Measurements from ENCODE around the gene HBA1.
A peak's percentile ranks its signal among the peaks of the same experiment; 100 is the strongest.
"Not testable (repeated sequence)": the region's sequence is repeated elsewhere in the genome, so short reads cannot be mapped to it uniquely, and the experiment has no call there.

Gene HBA1

DNA sequence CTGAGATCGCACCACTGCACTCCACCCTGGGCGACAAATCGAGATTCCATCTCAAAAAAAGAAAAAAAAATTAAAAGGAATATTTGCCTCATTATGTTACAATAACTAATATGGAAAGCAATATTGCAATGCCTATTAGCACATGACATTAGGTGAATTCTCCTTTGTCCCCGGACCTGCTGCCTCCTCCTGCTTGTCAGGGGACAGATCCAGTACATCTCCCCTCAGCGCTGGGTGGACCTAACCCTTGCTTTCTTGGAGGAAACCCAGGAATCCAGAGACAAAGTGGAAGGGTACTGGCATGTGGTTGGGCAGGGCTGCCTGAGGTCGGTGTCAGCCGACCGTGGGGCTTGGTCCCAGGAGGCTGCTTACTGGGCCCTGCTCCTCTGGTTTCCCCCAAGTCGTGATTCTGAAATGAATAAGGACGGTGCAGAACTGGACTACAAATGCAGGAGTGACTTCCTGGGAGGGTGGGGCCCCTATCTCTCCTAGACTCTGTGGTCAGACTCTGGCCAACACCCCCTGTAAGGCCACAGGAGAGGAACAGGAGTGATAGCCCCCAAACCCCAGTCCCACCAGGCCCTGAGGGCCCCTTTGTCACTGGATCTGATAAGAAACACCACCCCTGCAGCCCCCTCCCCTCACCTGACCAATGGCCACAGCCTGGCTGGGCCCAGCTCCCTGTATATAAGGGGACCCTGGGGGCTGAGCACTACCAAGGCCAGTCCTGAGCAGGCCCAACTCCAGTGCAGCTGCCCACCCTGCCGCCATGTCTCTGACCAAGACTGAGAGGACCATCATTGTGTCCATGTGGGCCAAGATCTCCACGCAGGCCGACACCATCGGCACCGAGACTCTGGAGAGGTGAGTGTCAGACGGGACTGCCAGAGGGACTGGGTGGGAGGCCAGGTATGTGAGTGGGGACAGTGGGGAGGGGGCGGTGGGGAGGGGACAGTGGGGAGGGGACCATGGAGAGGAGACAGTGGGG lies 24.0 kb upstream of the HBA1 start, which contains the start of gene HBZ:
TSS of gene HBZ (plus strand) at position 504 of the 988 bp plus-strand sequence. CDS start at position 770, 266 bp downstream.
- peak; percentile 36 to 57 for ATAC-seq (replicated peaks)
- Mint-ChIP-seq H3K27ac (no peak within 1 kb of the TSS), H3K4me3 (peak within 1 kb of the TSS; percentile 65), H3K36me3 (no peaks in the 10 kb centered on the region), H3K27me3 (peaks cover 31 to 63% of the 10 kb centered on the region in 2 donors), H3K4me1 (peaks cover 14 to 16% of the 10 kb centered on the region in 2 donors), H3K9me3 (no peaks in the 10 kb centered on the region)
- no peak for DNase-seq

DNA sequence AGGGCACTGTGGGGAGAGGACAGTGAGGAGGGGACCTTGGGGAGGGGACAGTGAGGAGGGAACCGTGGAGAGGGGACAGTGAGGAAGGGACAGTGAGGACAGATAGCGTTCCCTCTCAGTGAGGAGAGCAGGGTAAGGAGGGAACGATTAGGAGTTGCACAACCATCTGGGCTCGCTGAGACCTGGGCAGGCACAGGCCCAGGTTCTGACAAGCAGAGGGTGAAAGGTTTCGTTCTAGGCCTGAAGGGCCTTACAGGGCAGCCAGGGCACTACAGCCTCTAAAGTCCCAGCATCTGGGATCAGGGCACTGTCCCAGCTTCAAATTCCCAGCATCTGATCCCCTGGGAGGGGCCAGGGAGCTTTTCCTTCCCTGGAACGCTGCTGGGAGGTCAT lies 23.4 kb upstream of the HBA1 start:
- H3K9me3 Mint-ChIP-seq; DNase-seq; H3K36me3 Mint-ChIP-seq; H3K27ac Mint-ChIP-seq; ATAC-seq (replicated peaks): not testable (repeated sequence)
- peaks cover 14 to 16% of the 10 kb centered on the region in 2 donors for H3K4me1 Mint-ChIP-seq
- peak overlapping the region; percentile 65 for H3K4me3 Mint-ChIP-seq
- H3K27me3 Mint-ChIP-seq, result peaks cover 31 to 68% of the 10 kb centered on the region in 2 donors

DNA sequence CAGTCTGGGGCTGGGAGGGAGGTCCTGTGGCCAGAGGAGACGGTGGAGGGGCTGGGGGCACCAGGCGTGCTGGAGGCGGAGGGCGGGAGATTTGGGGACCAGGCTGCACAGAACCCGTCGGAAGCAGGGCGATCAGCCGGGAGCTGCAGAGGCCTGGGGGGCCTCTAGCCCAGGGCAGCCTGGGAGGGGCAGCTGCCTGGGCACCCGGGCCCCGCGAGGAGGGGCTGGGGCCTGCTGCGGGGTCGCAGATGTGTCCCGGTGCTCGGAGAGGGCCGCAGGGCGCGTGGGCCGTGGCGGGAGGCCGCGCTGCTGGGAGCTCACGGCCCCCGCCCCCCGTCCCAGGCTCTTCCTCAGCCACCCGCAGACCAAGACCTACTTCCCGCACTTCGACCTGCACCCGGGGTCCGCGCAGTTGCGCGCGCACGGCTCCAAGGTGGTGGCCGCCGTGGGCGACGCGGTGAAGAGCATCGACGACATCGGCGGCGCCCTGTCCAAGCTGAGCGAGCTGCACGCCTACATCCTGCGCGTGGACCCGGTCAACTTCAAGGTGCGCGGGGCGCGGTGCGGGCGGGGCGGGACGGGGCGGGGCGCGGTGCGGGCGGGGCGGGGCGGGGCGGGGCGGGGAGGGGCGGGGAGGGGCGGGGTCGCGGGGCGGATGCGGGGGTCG lies 22.8 kb upstream of the HBA1 start:
- DNase-seq, H3K36me3 Mint-ChIP-seq, H3K4me3 Mint-ChIP-seq, H3K27ac Mint-ChIP-seq, H3K9me3 Mint-ChIP-seq: not testable (repeated sequence)
- ATAC-seq (replicated peaks), result peak; percentile 50 to 51
- H3K4me1 Mint-ChIP-seq, result peaks cover 14 to 16% of the 10 kb centered on the region in 2 donors
- H3K27me3 Mint-ChIP-seq, result peaks cover 29 to 67% of the 10 kb centered on the region in 2 donors

DNA sequence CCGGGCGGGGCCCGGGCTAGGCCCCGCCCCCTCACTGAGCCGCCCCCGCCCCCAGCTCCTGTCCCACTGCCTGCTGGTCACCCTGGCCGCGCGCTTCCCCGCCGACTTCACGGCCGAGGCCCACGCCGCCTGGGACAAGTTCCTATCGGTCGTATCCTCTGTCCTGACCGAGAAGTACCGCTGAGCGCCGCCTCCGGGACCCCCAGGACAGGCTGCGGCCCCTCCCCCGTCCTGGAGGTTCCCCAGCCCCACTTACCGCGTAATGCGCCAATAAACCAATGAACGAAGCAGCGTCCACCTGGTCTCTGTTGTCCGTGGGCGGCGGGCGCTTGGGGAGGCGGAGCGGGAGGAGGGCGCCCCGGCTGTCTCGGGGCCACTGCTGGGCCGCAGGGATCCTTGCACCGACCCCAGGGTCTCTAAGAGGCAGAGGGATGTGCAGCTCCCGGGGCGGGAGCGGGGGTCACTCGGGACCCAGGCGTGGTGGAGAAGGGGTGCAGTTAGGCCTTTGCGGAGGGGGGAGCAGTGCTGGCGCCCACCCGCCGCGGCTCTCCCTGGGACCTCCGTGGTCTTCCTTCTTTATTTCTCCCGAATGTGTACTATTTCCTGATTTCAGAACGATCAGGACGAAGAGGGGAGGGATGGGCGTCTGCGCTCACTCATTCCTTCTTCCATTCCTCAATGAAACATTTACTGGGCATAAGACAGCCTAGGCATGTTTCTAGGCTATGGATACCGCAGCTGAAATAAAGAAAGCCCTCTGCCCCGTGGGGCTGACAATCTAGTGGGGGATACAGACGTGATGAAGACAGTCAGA lies 22.1 kb upstream of the HBA1 start:
- DNase-seq, result peak; percentile 26
- H3K4me3 Mint-ChIP-seq, result peak overlapping the region; percentile 77 to 85
- peaks cover 31 to 66% of the 10 kb centered on the region in 2 donors for H3K27me3 Mint-ChIP-seq
- peaks cover 14 to 16% of the 10 kb centered on the region in 2 donors for H3K4me1 Mint-ChIP-seq
- peaks cover 0 to 2% of the 10 kb centered on the region in 2 donors for H3K36me3 Mint-ChIP-seq
- peak; percentile 62 to 71 for ATAC-seq (replicated peaks)
- H3K9me3 Mint-ChIP-seq, result no peaks in the 10 kb centered on the region
- peak overlapping the region; percentile 62 for H3K27ac Mint-ChIP-seq

DNA sequence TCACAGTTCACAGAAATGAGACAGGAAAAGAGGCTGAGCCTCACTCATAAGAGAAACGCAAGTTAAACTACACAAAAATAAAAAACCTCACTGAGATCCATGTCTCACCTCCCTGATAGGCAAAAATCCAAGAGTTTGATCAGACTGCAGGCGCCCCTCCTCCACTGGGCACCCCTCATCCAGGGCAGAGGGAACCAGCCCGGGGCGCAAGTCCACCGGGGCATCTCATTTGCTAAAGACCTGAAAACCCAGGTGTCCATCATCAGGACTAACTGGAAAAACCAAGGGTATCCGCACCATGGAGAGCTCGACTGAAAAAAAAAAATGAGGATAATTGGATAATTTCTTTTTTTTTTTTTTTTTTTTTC lies 21.5 kb upstream of the HBA1 start:
- ATAC-seq (replicated peaks) (no peak), DNase-seq (no peak)
- peaks cover 14 to 16% of the 10 kb centered on the region in 2 donors for H3K4me1 Mint-ChIP-seq
- no peak overlapping the region for H3K27ac Mint-ChIP-seq
- peaks cover 37 to 64% of the 10 kb centered on the region in 2 donors for H3K27me3 Mint-ChIP-seq
- H3K9me3 Mint-ChIP-seq, result no peaks in the 10 kb centered on the region
- peaks cover 0 to 2% of the 10 kb centered on the region in 2 donors for H3K36me3 Mint-ChIP-seq
- H3K4me3 Mint-ChIP-seq, result peak overlapping the region; percentile 77 to 85

DNA sequence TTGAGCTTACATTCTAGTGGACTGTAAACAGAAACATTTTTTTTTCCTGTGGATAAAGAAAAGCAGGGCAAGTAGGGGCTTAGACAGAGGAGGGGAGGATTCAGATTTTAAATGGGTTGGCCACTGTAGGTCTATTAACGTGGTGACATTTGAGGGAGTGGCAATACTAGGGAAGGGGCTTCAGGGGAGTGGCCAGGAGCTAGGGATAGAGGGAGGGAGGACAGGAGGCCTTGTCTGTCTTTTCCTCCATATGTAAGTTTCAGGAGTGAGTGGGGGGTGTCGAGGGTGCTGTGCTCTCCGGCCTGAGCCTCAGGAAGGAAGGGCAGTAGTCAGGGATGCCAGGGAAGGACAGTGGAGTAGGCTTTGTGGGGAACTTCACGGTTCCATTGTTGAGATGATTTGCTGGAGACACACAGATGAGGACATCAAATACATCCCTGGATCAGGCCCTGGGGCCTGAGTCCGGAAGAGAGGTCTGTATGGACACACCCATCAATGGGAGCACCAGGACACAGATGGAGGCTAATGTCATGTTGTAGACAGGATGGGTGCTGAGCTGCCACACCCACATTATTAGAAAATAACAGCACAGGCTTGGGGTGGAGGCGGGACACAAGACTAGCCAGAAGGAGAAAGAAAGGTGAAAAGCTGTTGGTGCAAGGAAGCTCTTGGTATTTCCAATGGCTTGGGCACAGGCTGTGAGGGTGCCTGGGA lies 17.2 kb upstream of the HBA1 start:
- H3K27me3 Mint-ChIP-seq, result peaks cover 46 to 59% of the 10 kb centered on the region in 2 donors

DNA sequence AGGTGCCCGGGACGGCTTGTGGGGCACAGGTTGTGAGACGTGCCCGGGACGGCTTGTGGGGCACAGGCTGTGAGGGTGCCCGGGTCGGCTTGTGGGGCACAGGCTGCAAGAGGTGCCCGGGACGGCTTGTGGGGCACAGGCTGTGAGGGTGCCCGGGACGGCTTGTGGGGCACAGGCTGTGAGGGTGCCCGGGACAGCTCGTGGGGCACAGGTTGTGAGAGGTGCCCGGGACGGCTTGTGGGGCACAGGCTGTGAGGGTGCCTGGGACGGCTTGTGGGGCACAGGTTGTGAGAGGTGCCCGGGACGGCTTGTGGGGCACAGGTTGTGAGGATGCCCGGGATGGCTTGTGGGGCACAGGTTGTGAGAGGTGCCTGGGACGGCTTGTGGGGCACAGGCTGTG lies 16.2 kb upstream of the HBA1 start:
- not testable (repeated sequence) for H3K27ac Mint-ChIP-seq; H3K9me3 Mint-ChIP-seq; ATAC-seq (replicated peaks); DNase-seq; H3K36me3 Mint-ChIP-seq; H3K4me1 Mint-ChIP-seq; H3K4me3 Mint-ChIP-seq
- H3K27me3 Mint-ChIP-seq, result peaks cover 40 to 53% of the 10 kb centered on the region in 2 donors

More for the DNA sequence above, 17.2 kb upstream of the HBA1 start:
- peaks cover 0 to 2% of the 10 kb centered on the region in 2 donors for H3K36me3 Mint-ChIP-seq
- H3K4me3 Mint-ChIP-seq, result no peak overlapping the region
- no peaks in the 10 kb centered on the region for H3K9me3 Mint-ChIP-seq
- ATAC-seq (replicated peaks), result no peak
- H3K4me1 Mint-ChIP-seq, result peaks cover 8% of the 10 kb centered on the region in 2 donors
- no peak overlapping the region for H3K27ac Mint-ChIP-seq
- no peak for DNase-seq

DNA sequence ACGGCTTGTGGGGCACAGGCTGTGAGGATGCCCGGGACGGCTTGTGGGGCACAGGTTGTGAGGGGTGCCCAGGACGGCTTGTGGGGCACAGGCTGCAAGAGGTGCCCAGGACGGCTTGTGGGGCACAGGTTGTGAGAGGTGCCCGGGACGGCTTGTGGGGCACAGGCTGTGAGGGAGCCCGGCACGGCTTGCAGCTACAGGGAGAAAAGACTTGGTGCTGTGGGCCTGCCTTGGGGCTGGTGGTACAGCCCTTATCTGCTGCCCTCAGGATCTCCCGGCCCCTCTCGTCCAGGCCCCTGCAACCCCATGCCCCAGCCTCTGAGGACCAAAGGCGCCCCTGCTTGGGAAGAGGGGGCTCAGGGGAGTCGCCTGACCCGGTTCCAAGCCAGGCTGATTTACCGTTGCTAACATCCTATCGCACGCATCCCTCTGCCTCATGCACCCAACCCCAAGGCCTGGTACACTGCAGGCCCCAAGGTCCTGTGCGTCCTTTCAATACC lies 15.7 kb upstream of the HBA1 start:
- no peak overlapping the region for H3K4me3 Mint-ChIP-seq
- peaks cover 40 to 58% of the 10 kb centered on the region in 2 donors for H3K27me3 Mint-ChIP-seq
- ATAC-seq (replicated peaks) (no peak), DNase-seq (no peak)
- peaks cover 1 to 9% of the 10 kb centered on the region in 2 donors for H3K4me1 Mint-ChIP-seq
- no peak overlapping the region for H3K27ac Mint-ChIP-seq
- no peaks in the 10 kb centered on the region for H3K9me3 Mint-ChIP-seq
- peaks cover 0 to 2% of the 10 kb centered on the region in 2 donors for H3K36me3 Mint-ChIP-seq

DNA sequence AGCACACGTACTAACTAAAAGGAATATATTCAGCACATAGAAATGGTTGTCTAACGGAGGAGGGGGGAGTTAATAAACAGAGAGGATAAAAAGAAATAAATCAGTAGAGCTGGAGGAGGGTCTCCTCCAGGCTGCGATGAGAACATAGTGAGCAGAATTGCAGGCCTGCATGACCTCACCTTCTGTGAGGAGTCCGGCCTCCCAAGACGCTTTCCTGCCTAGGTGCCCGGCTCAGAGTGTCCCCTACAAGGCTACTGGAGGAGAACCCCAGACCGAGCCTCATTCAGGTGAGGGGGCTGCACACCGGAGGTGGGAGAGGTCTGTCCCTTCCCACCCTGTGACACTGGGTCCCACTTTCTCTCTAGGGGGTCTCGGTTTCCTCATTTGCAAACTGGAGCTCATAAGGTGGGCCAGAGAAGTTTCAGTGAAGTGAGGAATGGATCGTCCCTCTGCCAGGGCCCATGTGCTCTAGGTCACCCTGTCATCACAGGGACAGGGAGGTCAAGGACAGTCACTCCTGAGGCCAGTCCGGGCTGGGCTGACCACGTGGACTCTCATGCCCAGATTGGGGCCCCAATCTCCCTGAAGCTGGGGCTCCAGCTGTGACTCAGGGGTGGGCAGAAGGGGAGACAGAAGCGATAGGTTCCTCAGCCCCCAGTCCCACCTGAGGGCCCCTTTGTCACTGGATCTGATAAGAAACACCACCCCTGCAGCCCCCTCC lies 14.0 kb upstream of the HBA1 start:
- Mint-ChIP-seq H3K36me3 (peaks cover 0 to 2% of the 10 kb centered on the region in 2 donors), H3K9me3 (no peaks in the 10 kb centered on the region), H3K4me1 (peaks cover 3 to 19% of the 10 kb centered on the region in 2 donors), H3K27ac (no peak overlapping the region), H3K4me3 (no peak overlapping the region), H3K27me3 (peaks cover 46 to 61% of the 10 kb centered on the region in 2 donors)
- no peak for DNase-seq
- ATAC-seq (replicated peaks), result no peak

DNA sequence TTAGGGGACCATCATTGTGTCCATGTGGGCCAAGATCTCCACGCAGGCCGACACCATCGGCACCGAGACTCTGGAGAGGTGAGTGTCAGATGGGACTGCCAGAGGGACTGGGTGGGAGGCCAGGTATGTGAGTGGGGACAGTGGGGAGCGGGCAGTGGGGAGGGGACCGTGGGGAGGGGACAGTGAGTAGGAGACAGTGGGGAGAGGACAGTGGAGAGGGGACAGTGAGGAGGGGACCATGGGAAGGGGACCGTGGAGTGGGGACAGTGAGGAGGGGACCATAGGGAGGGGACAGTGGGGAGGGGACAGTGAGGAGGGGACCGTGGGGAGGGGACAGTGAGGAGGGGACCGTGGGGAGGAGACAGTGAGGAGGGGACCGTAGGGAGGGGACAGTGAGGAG lies 13.3 kb upstream of the HBA1 start:
- ATAC-seq (replicated peaks); H3K36me3 Mint-ChIP-seq; H3K27ac Mint-ChIP-seq; H3K9me3 Mint-ChIP-seq; DNase-seq; H3K4me3 Mint-ChIP-seq: not testable (repeated sequence)
- H3K4me1 Mint-ChIP-seq, result peaks cover 3 to 19% of the 10 kb centered on the region in 2 donors
- peaks cover 50 to 61% of the 10 kb centered on the region in 2 donors for H3K27me3 Mint-ChIP-seq

DNA sequence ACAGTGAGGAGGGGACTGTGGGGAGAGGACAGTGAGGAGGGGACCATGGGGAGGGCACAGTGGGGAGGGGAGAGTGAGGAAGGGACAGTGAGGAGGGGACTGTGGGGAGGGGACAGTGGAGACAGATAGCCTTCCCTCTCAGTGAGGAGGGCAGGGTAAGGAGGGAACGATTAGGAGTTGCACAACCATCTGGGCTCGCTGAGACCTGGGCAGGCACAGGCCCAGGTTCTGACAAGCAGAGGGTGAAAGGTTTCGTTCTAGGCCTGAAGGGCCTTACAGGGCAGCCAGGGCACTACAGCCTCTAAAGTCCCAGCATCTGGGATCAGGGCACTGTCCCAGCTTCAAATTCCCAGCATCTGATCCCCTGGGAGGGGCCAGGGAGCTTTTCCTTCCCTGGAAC lies 12.8 kb upstream of the HBA1 start:
- H3K4me1 Mint-ChIP-seq, result peaks cover 3 to 19% of the 10 kb centered on the region in 2 donors
- peaks cover 52 to 63% of the 10 kb centered on the region in 2 donors for H3K27me3 Mint-ChIP-seq

DNA sequence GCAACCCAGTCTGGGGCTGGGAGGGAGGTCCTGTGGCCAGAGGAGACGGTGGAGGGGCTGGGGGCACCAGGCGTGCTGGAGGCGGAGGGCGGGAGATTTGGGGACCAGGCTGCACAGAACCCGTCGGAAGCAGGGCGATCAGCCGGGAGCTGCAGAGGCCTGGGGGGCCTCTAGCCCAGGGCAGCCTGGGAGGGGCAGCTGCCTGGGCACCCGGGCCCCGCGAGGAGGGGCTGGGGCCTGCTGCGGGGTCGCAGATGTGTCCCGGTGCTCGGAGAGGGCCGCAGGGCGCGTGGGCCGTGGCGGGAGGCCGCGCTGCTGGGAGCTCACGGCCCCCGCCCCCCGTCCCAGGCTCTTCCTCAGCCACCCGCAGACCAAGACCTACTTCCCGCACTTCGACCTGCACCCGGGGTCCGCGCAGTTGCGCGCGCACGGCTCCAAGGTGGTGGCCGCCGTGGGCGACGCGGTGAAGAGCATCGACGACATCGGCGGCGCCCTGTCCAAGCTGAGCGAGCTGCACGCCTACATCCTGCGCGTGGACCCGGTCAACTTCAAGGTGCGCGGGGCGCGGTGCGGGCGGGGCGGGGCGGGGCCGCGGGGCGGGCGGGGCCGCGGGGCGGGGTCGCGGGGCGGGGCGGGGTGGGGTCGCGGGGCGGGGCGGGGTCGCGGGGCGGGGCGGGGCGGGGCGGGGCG lies 12.2 kb upstream of the HBA1 start:
- peak; percentile 45 to 59 for ATAC-seq (replicated peaks)
- not testable (repeated sequence) for H3K4me3 Mint-ChIP-seq, DNase-seq, H3K27ac Mint-ChIP-seq, H3K9me3 Mint-ChIP-seq, H3K36me3 Mint-ChIP-seq
- Mint-ChIP-seq H3K27me3 (peaks cover 51 to 64% of the 10 kb centered on the region in 2 donors), H3K4me1 (peaks cover 3 to 19% of the 10 kb centered on the region in 2 donors)

More for the DNA sequence above, 12.8 kb upstream of the HBA1 start:
- not testable (repeated sequence) for H3K36me3 Mint-ChIP-seq; DNase-seq; ATAC-seq (replicated peaks); H3K9me3 Mint-ChIP-seq; H3K4me3 Mint-ChIP-seq; H3K27ac Mint-ChIP-seq
